ENCODE measurements around the gene FRMD4A. TPM values are rescaled to one million over a fixed set of nuclear protein-coding genes. Genes with fewer than 3 reads are reported as not detected.

Gene FRMD4A
- total RNA-seq, 1 donor from 2014 or later: 34.6 TPM

GRCh38 chr10:13745271-13745670 lies 585.5 kb downstream of the FRMD4A start:
- TF ChIP-seq CTCF (conservative IDR thresholded peaks at IDR 0.05; ENCODE audit: low read depth, low read length): no peak
- no peak overlapping the region for H3K4me3 ChIP-seq (ENCODE audit: low read depth, low read length)
- DNase-seq (ENCODE audit: low read depth): no peak

GRCh38 chr10:13743963-13744362 lies 586.8 kb downstream of the FRMD4A start:
- no peak for DNase-seq (ENCODE audit: low read depth)
- no peak overlapping the region for H3K4me3 ChIP-seq (ENCODE audit: low read depth, low read length)
- no peak for TF ChIP-seq CTCF (conservative IDR thresholded peaks at IDR 0.05; ENCODE audit: low read depth, low read length)

- no peak for TF ChIP-seq CTCF (conservative IDR thresholded peaks at IDR 0.05; ENCODE audit: low read depth, low read length)
- no peak for DNase-seq (ENCODE audit: low read depth)
- H3K4me3 ChIP-seq (ENCODE audit: low read depth, low read length): no peak overlapping the region
Measured at GRCh38 chr10:13743101-13743693, 587.5 kb downstream of the FRMD4A start.

DNA sequence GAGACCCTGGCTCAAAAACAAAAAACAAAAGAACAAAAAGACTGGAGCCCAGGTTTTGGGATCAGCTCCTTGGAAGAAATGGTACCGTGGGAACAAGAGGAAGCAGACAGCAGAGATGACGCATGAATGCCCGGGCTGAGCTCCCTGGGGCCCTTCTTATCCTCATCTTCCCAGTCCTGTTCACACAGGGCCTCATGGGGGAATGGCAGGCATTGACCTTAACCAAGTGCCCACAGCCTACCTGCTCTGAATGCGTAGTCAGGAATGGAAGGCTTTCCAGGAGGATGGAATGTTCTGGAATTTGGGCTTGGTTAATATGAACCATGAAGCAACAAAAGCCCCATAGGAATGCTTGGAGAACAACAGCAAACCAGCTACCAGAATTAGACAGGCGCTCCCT lies 589.3 kb downstream of the FRMD4A start:
- no peak for TF ChIP-seq CTCF (conservative IDR thresholded peaks at IDR 0.05; ENCODE audit: low read depth, low read length)
- DNase-seq (ENCODE audit: low read depth): no peak
- H3K4me3 ChIP-seq (ENCODE audit: low read depth, low read length): no peak overlapping the region

DNA sequence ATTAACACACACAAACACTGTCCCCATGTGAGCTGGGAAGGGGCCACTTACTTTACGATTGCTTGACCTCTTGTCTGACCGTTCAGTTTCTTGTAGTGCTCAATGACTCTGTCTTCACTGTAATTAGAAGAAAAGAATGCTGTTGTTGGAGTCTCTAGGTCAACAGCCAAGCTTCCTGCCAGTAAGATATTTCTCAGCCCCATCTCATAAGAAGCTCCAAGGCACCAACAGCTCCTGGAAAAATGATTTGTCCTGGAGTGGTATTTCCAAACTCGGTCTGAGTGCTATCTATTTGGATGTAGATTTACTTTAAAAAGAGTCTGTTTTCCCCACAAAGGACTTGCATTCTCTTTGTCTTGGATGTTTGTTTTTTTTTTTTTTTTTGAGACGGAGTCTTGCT lies 590.3 kb downstream of the FRMD4A start:
- H3K4me3 ChIP-seq (ENCODE audit: low read depth, low read length): no peak overlapping the region

GRCh38 chr10:13739183-13739582 lies 591.5 kb downstream of the FRMD4A start:
- TF ChIP-seq CTCF (conservative IDR thresholded peaks at IDR 0.05; ENCODE audit: low read depth, low read length): no peak
- DNase-seq (ENCODE audit: low read depth): no peak
- H3K4me3 ChIP-seq (ENCODE audit: low read depth, low read length): no peak overlapping the region

More for the DNA sequence above, 590.3 kb downstream of the FRMD4A start:
- no peak for TF ChIP-seq CTCF (conservative IDR thresholded peaks at IDR 0.05; ENCODE audit: low read depth, low read length)
- no peak for DNase-seq (ENCODE audit: low read depth)

DNA sequence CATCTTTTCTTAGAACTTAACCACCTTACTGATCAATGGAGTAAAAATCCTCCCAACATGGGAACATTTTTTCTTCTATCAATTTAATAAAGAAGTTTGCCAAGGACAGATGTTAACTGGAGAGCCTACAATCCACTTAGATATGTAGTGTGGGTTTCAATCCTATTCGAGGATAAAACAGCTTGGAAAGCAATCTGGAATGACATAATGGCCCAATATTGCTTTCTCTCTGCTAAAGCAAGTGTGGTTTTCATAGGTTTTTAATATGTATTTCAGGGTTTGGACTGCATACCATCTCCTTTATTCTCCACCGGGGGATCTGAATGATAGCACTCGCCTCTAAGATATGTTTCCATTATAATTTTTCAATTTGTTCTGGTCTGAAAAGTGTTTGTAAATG lies 594.2 kb downstream of the FRMD4A start:
- TF ChIP-seq CTCF (conservative IDR thresholded peaks at IDR 0.05; ENCODE audit: low read depth, low read length): no peak
- no peak for DNase-seq (ENCODE audit: low read depth)
- H3K4me3 ChIP-seq (ENCODE audit: low read depth, low read length): no peak overlapping the region

Measured in epithelial cell of proximal tubule (primary cell).